Measurements from ENCODE around the gene DLG4.
"Not testable (repeated sequence)": the region's sequence is repeated elsewhere in the genome, so short reads cannot be mapped to it uniquely, and the experiment has no call there.

Gene DLG4

GRCh38 chr17:7183433-7184090 is 36.1 kb downstream of the DLG4 start:
- DNase-seq = no peak
- Histone ChIP-seq H3K36me3 (no peaks in the 10 kb centered on the region), H3K4me3 (ENCODE audit: low read depth, low read length) (no peak overlapping the region), H3K9me3 (no peaks in the 10 kb centered on the region), H3K27me3 (no peaks in the 10 kb centered on the region), H3K4me1 (no peaks in the 10 kb centered on the region)
- TF ChIP-seq, protein P1, sequence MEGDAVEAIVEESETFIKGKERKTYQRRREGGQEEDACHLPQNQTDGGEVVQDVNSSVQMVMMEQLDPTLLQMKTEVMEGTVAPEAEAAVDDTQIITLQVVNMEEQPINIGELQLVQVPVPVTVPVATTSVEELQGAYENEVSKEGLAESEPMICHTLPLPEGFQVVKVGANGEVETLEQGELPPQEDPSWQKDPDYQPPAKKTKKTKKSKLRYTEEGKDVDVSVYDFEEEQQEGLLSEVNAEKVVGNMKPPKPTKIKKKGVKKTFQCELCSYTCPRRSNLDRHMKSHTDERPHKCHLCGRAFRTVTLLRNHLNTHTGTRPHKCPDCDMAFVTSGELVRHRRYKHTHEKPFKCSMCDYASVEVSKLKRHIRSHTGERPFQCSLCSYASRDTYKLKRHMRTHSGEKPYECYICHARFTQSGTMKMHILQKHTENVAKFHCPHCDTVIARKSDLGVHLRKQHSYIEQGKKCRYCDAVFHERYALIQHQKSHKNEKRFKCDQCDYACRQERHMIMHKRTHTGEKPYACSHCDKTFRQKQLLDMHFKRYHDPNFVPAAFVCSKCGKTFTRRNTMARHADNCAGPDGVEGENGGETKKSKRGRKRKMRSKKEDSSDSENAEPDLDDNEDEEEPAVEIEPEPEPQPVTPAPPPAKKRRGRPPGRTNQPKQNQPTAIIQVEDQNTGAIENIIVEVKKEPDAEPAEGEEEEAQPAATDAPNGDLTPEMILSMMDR (IDR thresholded peaks at IDR 0.05; ENCODE audit: low read depth, low read length) = no peak

DNA sequence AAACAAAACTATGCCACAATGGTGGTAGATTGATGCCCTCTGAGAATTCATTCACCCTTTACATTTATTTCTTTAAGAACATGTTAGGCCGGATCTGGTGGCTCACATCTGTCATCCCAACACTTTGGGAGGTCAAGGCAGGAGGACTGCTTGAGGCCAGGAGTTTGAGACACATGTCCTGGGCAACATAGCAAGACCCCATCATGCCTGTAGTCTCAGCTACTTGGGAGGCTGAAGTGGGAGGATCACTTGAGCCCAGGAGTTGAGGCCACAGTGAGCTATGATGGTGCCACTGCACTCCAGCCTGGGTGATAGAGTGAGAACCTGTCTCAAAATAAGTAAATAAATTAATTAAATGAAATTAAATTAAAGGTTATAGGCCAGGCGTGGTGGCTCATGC is 37.5 kb downstream of the DLG4 start:
- not testable (repeated sequence) for H3K4me1 ChIP-seq; H3K36me3 ChIP-seq; H3K9me3 ChIP-seq; H3K27me3 ChIP-seq; DNase-seq; H3K4me3 ChIP-seq (ENCODE audit: low read depth, low read length)

DNA sequence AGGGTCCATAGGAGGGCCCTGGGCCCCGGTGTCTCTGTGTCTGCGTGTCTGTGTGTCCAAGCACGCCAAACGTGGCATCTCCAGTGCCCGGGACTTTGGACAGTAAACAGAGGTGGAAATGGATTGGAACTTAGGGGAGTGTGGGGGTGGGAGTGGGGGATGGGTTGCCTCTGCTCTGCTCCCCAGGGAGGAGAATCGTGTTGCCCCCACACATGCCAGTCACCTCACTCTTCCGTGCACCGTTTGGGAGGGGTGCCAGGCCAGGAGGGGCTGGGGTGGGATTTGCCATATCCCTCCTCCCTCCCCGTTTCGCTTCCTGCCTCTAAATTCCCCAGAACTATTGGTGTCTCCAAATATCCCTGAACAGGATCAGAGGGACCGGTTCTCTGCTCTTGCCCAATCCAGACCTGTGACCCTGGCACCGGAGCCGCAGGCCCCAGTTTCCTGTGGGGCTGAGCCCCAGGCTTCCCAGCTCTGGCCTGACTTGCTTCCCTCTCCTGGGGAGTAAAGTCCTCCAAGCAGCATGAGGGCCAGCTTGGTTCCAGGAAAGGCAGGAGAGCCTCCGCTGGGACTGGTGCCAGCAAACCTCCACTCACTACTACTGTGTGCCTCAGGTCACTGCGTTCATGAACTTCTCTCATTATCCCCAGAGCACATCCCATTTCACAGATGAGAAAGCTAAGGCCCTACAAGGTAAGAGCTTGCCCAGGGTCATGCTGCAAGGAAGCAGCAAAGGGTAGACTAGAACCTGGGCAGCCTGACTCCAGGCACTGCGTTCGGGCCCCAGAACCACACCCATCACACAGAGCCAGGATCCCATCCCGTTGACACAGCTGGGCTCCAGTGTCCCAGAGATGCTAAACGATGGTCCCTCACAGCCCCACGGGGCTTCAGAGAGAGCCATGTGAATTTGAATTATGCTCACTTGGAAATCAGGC is 40.0 kb downstream of the DLG4 start, which contains the start of gene ASGR1:
ASGR1 (minus strand) TSS at position 54 of the 938 bp plus-strand sequence. CDS start 807 bp downstream, outside the sequence.
- no peak for DNase-seq
- H3K36me3 ChIP-seq = no peaks in the 10 kb centered on the region
- H3K27me3 ChIP-seq = peaks cover 8% of the 10 kb centered on the region
- no peaks in the 10 kb centered on the region for H3K9me3 ChIP-seq
- no peak within 1 kb of the TSS for H3K4me3 ChIP-seq (ENCODE audit: low read depth, low read length)
- TF ChIP-seq, protein P1 (IDR thresholded peaks at IDR 0.05; ENCODE audit: low read depth, low read length) = no peak
- H3K4me1 ChIP-seq = no peaks in the 10 kb centered on the region

- no peaks in the 10 kb centered on the region for H3K4me1 ChIP-seq
- H3K9me3 ChIP-seq = no peaks in the 10 kb centered on the region
- no peak overlapping the region for H3K4me3 ChIP-seq (ENCODE audit: low read depth, low read length)
- no peaks in the 10 kb centered on the region for H3K36me3 ChIP-seq
- no peak for DNase-seq
- TF ChIP-seq, protein P1 (IDR thresholded peaks at IDR 0.05; ENCODE audit: low read depth, low read length) = no peak
- H3K27me3 ChIP-seq = peaks cover 8% of the 10 kb centered on the region
Measured at GRCh38 chr17:7178973-7179316, 40.7 kb downstream of the DLG4 start.

DNA sequence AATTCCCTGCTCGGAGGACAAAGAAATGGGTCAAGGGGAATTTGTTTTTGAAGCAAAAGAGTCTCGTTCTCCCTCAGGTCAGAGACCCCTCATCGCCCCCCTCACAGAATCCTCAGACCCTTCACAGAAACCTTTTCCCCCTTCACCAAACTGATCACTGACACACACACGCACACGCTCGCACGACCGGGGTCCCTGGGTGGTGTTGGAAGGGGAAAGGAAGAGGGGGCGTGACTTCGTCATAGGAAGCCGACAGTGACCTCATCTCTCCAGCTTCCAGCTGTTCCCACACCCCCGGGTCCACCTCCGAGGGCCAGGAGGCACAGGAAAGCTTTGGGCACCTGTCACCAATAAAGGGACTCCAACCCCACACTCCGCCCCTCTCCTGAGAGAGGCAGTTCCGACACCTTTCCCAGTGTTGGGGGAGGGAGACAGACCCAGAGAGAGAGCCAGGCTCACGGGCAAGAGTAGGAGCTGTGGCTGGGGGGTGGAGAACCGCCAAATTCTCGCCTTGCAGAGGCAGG is 41.6 kb downstream of the DLG4 start:
- Histone ChIP-seq H3K9me3 (no peaks in the 10 kb centered on the region), H3K36me3 (no peaks in the 10 kb centered on the region), H3K4me3 (ENCODE audit: low read depth, low read length) (peak overlapping the region; percentile 44), H3K27me3 (peaks cover 8% of the 10 kb centered on the region), H3K4me1 (no peaks in the 10 kb centered on the region)
- DNase-seq = no peak
- TF ChIP-seq, protein P1 (IDR thresholded peaks at IDR 0.05; ENCODE audit: low read depth, low read length) = no peak

DNA sequence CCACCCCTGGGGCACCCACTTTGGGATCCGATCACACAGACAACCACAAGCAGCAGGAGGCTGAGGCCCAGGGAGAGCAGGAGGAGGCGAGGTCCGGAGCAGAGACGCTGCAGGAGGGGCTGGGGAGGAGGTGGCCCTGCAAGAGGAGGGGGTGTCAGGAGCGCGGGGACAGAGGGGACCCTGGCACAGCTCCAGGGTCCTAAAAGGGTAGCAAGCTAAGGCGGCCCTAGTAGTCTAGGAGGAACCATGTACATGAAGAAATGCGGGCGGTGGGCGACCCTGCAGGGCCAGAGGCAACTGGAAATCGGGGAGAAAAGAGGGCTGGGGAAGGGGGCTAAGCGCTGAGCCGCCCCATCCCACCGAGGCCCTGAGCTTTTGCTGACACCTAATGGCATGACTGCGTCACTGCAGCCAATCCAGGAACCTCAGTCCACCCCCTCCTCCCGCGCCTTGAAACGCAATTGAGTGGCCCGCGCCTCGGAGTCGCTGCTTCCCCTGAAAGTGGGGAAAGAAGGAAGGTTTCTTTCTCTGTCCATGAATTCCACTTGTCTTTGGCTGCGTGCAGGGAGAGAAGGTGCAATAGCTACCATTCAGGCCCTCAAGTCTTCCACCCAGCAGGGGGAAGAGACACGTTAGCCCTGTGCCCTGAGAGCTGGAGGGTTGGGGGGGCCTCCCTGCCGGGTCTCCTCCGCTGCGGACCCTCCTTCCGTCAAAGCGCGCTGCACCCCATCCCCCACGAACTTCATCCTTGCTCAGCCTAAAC is 42.3 kb downstream of the DLG4 start:
- H3K36me3 ChIP-seq = no peaks in the 10 kb centered on the region
- H3K4me1 ChIP-seq = no peaks in the 10 kb centered on the region
- peak; percentile 63 for DNase-seq
- peaks cover 8% of the 10 kb centered on the region for H3K27me3 ChIP-seq
- TF ChIP-seq, protein P1 (IDR thresholded peaks at IDR 0.05; ENCODE audit: low read depth, low read length) = peak; percentile 67
- H3K4me3 ChIP-seq (ENCODE audit: low read depth, low read length) = peak overlapping the region; percentile 44
- no peaks in the 10 kb centered on the region for H3K9me3 ChIP-seq

All from BE2C (cell line).